HEK293 (cell line): ENCODE measurements around the gene MTCH1.

Source experiments
- CTCF ChIA-PET: fragments of 350-600 bp; formaldehyde crosslinking; extraction: SDS; loops from one replicate; lab custom pipeline; 2021; ENCODE audit warnings: antibody characterized with exemption; lab: Yijun Ruan, JAX
- POLR2A ChIA-PET: fragments of 300-600 bp; formaldehyde crosslinking; extraction: SDS; loops from one replicate; lab custom pipeline; 2020; ENCODE audit warnings: antibody characterized with exemption, inconsistent platforms; lab: Yijun Ruan, JAX
- H3K27ac ChIP-seq: fragments of 200-500 bp; sonication (Bioruptor generic); 2 replicates; pipeline ENCODE4 v1.5.1; 2014; ENCODE audit warnings: low read depth, low read length, control low read depth, inconsistent platforms; ENCODE audit errors: extremely low read depth
- H3K36me3 ChIP-seq, 2 experiments: fragments of 200-500 bp in 1 of 2; sonication (Bioruptor generic) in 1 of 2; 1 replicate in 1 of 2; 2 replicates in 1 of 2; pipeline ENCODE4 v1.5.1; 2014 to 2017; ENCODE audit warnings: inconsistent platforms in 2 of 2, low read length in 2 of 2; ENCODE audit not compliant: control insufficient read depth in 2 of 2, insufficient read depth in 1 of 2
- H3K4me1 ChIP-seq: fragments of 200-500 bp; sonication (Bioruptor generic); 2 replicates; pipeline ENCODE4 v1.5.1; 2014; ENCODE audit warnings: mild to moderate bottlenecking, low read length, inconsistent platforms; ENCODE audit not compliant: control insufficient read depth, insufficient read depth
- H3K4me3 ChIP-seq: 2 replicates; pipeline ENCODE4 v1.5.1; 2011; ENCODE audit warnings: low read depth, mild to moderate bottlenecking, control low read depth, low read length, moderate library complexity
- H3K9me3 ChIP-seq: fragments of 200-500 bp; sonication (Bioruptor generic); 2 replicates; pipeline ENCODE4 v1.5.1; 2014; ENCODE audit warnings: low read depth, low read length, inconsistent platforms; ENCODE audit not compliant: control insufficient read depth, insufficient read depth
- GLIS2 ChIP-seq: fragments of 450-650 bp; formaldehyde crosslinking; IDR thresholded peaks from 2 replicates; pipeline ENCODE4 v1.5.1; 2016; ENCODE audit warnings: missing biosample characterization, missing genetic modification characterization
- HIC1 ChIP-seq: fragments of 450-650 bp; formaldehyde crosslinking; IDR thresholded peaks from 2 replicates; pipeline ENCODE4 v1.5.1; 2016; ENCODE audit warnings: missing biosample characterization, missing genetic modification characterization
- IKZF3 ChIP-seq: fragments of 450-650 bp; IDR thresholded peaks from 2 replicates; pipeline ENCODE4 v1.5.0; 2018; ENCODE audit warnings: missing biosample characterization, mild to moderate bottlenecking, missing genetic modification characterization, moderate library complexity
- PRDM1 ChIP-seq: fragments of 450-650 bp; formaldehyde crosslinking; IDR thresholded peaks from 2 replicates; pipeline ENCODE4; 2016; ENCODE audit warnings: missing biosample characterization, missing genetic modification characterization
- SETDB1 ChIP-seq: IDR thresholded peaks from one replicate; pipeline ENCODE4 v1.6.1; 2017; ENCODE audit warnings: mild to moderate bottlenecking, low read length, moderate library complexity, mixed read lengths; ENCODE audit not compliant: insufficient read length
- SP3 ChIP-seq: fragments of 450-650 bp; formaldehyde crosslinking; IDR thresholded peaks from 2 replicates; pipeline ENCODE4 v1.5.1; 2016; ENCODE audit warnings: missing biosample characterization, missing genetic modification characterization
- SP7 ChIP-seq: fragments of 450-650 bp; formaldehyde crosslinking; IDR thresholded peaks from 2 replicates; pipeline ENCODE4 v1.5.1; 2016; ENCODE audit warnings: missing biosample characterization, missing genetic modification characterization
- ZBTB17 ChIP-seq: fragments of 450-650 bp; formaldehyde crosslinking; IDR thresholded peaks from 2 replicates; pipeline ENCODE4 v1.5.1; 2016; ENCODE audit warnings: missing biosample characterization, missing genetic modification characterization
- ZBTB21 ChIP-seq: fragments of 450-650 bp; formaldehyde crosslinking; IDR thresholded peaks from 2 replicates; pipeline ENCODE4 v1.5.1; 2017; ENCODE audit warnings: missing biosample characterization, missing genetic modification characterization
- ZNF121 ChIP-seq: fragments of 450-650 bp; formaldehyde crosslinking; IDR thresholded peaks from 2 replicates; pipeline ENCODE4 v1.5.1; 2016; ENCODE audit warnings: missing biosample characterization, missing genetic modification characterization
- ZNF132 ChIP-seq: fragments of 450-650 bp; formaldehyde crosslinking; IDR thresholded peaks from 2 replicates; pipeline ENCODE4 v1.5.1; 2017; ENCODE audit warnings: missing biosample characterization, missing genetic modification characterization, borderline replicate concordance
- ZNF133 ChIP-seq: fragments of 450-650 bp; formaldehyde crosslinking; IDR thresholded peaks from 2 replicates; pipeline ENCODE4 v1.5.1; 2016; ENCODE audit warnings: missing biosample characterization, missing genetic modification characterization
- ZNF146 ChIP-seq: fragments of 450-650 bp; formaldehyde crosslinking; IDR thresholded peaks from 2 replicates; pipeline ENCODE4 v1.5.1; 2016; ENCODE audit warnings: missing biosample characterization, missing genetic modification characterization
- ZNF280D ChIP-seq: fragments of 450-650 bp; formaldehyde crosslinking; IDR thresholded peaks from 2 replicates; pipeline ENCODE4 v1.5.1; 2016; ENCODE audit warnings: missing biosample characterization, missing genetic modification characterization
- ZNF513 ChIP-seq: fragments of 450-650 bp; IDR thresholded peaks from 2 replicates; pipeline ENCODE4 v1.5.1; 2018; ENCODE audit warnings: missing biosample characterization, missing genetic modification characterization
- ZNF580 ChIP-seq: fragments of 450-650 bp; formaldehyde crosslinking; IDR thresholded peaks from 2 replicates; pipeline ENCODE4 v1.5.1; 2016; ENCODE audit warnings: missing biosample characterization, missing genetic modification characterization
- ZNF623 ChIP-seq: fragments of 450-650 bp; formaldehyde crosslinking; IDR thresholded peaks from 2 replicates; pipeline ENCODE4 v1.5.1; 2016; ENCODE audit warnings: missing biosample characterization, missing genetic modification characterization
- ZNF629 ChIP-seq: fragments of 450-650 bp; formaldehyde crosslinking; IDR thresholded peaks from 2 replicates; pipeline ENCODE4 v1.5.1; 2017; ENCODE audit warnings: missing biosample characterization, missing genetic modification characterization
- ZNF654 ChIP-seq: fragments of 450-650 bp; formaldehyde crosslinking; IDR thresholded peaks from 2 replicates; pipeline ENCODE4 v1.5.1; 2016; ENCODE audit warnings: low read depth, missing biosample characterization, missing genetic modification characterization
- ZNF701 ChIP-seq: fragments of 450-650 bp; formaldehyde crosslinking; IDR thresholded peaks from 2 replicates; pipeline ENCODE4 v1.5.1; 2016; ENCODE audit warnings: missing biosample characterization, missing genetic modification characterization
- ZSCAN30 ChIP-seq: fragments of 450-650 bp; IDR thresholded peaks from 2 replicates; pipeline ENCODE4 v1.5.1; 2018; ENCODE audit warnings: missing biosample characterization, mild to moderate bottlenecking, missing genetic modification characterization, moderate library complexity

Gene MTCH1

GRCh38 chr6:37033255-37033654, 47.3 kb upstream of the MTCH1 start:
- Histone ChIP-seq H3K9me3 (no peaks in the 10 kb centered on the region), H3K4me3 (no peak overlapping the region), H3K4me1 (no peaks in the 10 kb centered on the region), H3K36me3 (no peaks in the 10 kb centered on the region), H3K27ac (no peak overlapping the region)
- ChIA-PET POLR2A (interaction anchor here (1.3 kb wide), 2 partner anchors 15 to 136 kb away, joined by 3 read pairs; partner anchors contain the start of gene PIM1), CTCF (interaction anchor here (0.5 to 20.3 kb wide), 6 partner anchors 15 to 431 kb away, joined by 3 to 401 read pairs (median 9); partner anchors contain the start of gene PIM1)
- TF ChIP-seq HIC1 (tag by site-specific recombination): 0 out of 2 replicates have a peak, but pooled peaks have one; percentile 13
- TF ChIP-seq PRDM1: 0 out of 2 replicates have a peak, but pooled peaks have one; percentile 26
- 0 out of 2 replicates have a peak, but pooled peaks have one; percentile 28 for TF ChIP-seq SP7 (tag by site-specific recombination)
- TF ChIP-seq ZNF513 (tag by site-specific recombination): no peak
- TF ChIP-seq ZNF121 (tag by site-specific recombination): no peak
- TF ChIP-seq ZNF629 (tag by site-specific recombination): 0 out of 2 replicates have a peak, but pooled peaks have one; percentile 38
- no peak for TF ChIP-seq GLIS2 (tag by site-specific recombination)
- no peak for TF ChIP-seq IKZF3
- TF ChIP-seq ZNF133: no peak
- TF ChIP-seq ZNF654 (tag by site-specific recombination): no peak
- no peak for TF ChIP-seq ZNF132 (tag by site-specific recombination)
- TF ChIP-seq SP3 (tag by site-specific recombination): no peak

- ChIA-PET POLR2A (no interaction called here), CTCF (interaction anchor here (0.6 to 20.3 kb wide), 6 partner anchors 13 to 273 kb away, joined by 3 to 845 read pairs (median 245); partner anchors contain the start of gene PIM1)
- Histone ChIP-seq H3K27ac (no peak overlapping the region), H3K4me3 (no peak overlapping the region), H3K4me1 (no peaks in the 10 kb centered on the region), H3K9me3 (no peaks in the 10 kb centered on the region)
- no peak for TF ChIP-seq ZBTB21 (tag by site-specific recombination)
- TF ChIP-seq ZNF623 (tag by site-specific recombination): peak; percentile 89
- TF ChIP-seq ZBTB17: no peak
- no peak for TF ChIP-seq ZNF701 (tag by site-specific recombination)
- TF ChIP-seq SP3 (tag by site-specific recombination): no peak
- TF ChIP-seq, all 188 proteins: peak for 1
- no peaks in the 10 kb centered on the region for H3K36me3 ChIP-seq
These were observed 46.2 kb upstream of the MTCH1 start for GRCh38 chr6:37032239-37032638.

- CTCF ChIA-PET: interaction anchor here (0.7 to 20.3 kb wide), 8 partner anchors 9 to 416 kb away, joined by 3 to 845 read pairs (median 66); partner anchors contain the start of gene PIM1
- no peaks in the 10 kb centered on the region for H3K36me3 ChIP-seq
- no peak overlapping the region for H3K4me3 ChIP-seq
- no peak overlapping the region for H3K27ac ChIP-seq
- H3K9me3 ChIP-seq: no peaks in the 10 kb centered on the region
- H3K4me1 ChIP-seq: no peaks in the 10 kb centered on the region
- POLR2A ChIA-PET: no interaction called here
- TF ChIP-seq ZNF580: peak; percentile 82
- TF ChIP-seq ZNF280D: peak; percentile 89
- TF ChIP-seq ZSCAN30 (tag by site-specific recombination): no peak
- peak; percentile 43 for TF ChIP-seq SETDB1
- peak; percentile 100 for TF ChIP-seq ZNF146 (tag by site-specific recombination)
These were observed 44.6 kb upstream of the MTCH1 start for GRCh38 chr6:37030599-37030998.
